Measurements from ENCODE around the gene RND2. TPM values are rescaled to one million over a fixed set of nuclear protein-coding genes. Genes with fewer than 3 reads are reported as not detected.
A peak's percentile ranks its signal among the peaks of the same experiment; 100 is the strongest.
"Not testable (repeated sequence)": the region's sequence is repeated elsewhere in the genome, so short reads cannot be mapped to it uniquely, and the experiment has no call there.

RND2 gene
- polyA plus RNA-seq, 3 donors: not detected

DNA sequence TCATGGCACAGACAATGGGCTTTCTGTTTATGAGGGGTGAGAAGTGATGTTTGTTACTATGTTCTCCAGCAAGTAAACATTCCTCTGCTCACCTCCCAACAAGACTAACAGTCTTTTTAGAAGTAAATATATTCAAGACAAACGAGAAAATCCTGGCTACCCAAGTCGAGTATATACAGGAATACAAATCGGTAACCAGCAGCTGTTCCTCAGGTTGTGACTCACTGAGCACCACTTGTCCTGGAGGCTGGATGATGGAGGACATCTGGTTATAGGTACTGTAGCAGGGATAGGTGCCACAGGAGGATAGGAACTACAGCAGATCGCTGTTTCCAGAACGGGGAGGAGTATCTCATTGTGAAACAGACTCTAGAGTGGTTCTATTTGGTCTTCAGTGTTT lies 32.2 kb upstream of the RND2 start:
- Histone ChIP-seq H3K36me3 (replicated peaks in 1 of 2; ENCODE audit: control insufficient read depth in 1 of 2, insufficient read depth in 2 of 2, low read length in 2 of 2) (peaks cover 52 to 69% of the 10 kb centered on the region in 2 donors), H3K9me3 (replicated peaks in 1 of 2; ENCODE audit: control insufficient read depth in 1 of 2, insufficient read depth in 1 of 2, low read length in 2 of 2) (no peaks in the 10 kb centered on the region), H3K4me2 (replicated peaks; ENCODE audit: extremely low read depth, low read length, poor library complexity, severe bottlenecking) (no peak overlapping the region), H3K9ac (ENCODE audit: insufficient read depth, low read length, poor library complexity, severe bottlenecking) (no peak overlapping the region), H4K20me1 (ENCODE audit: insufficient read depth, low read length) (peaks cover 7% of the 10 kb centered on the region), H2AFZ (ENCODE audit: insufficient read depth, low read depth, low read length, poor library complexity, severe bottlenecking) (no peak overlapping the region), H3K27ac (ENCODE audit: low read depth in 1 of 2, low read length in 2 of 2) (no peak overlapping the region), H3K27me3 (ENCODE audit: control insufficient read depth in 2 of 2, insufficient read depth in 2 of 2, low read length in 2 of 2) (no peaks in the 10 kb centered on the region), H3K4me3 (replicated peaks in 1 of 3; ENCODE audit: low read depth in 2 of 3, low read length in 3 of 3) (no peak overlapping the region), H3K79me2 (ENCODE audit: insufficient read depth, low read length) (no peaks in the 10 kb centered on the region), H3K4me1 (ENCODE audit: control insufficient read depth in 1 of 2, insufficient read depth in 2 of 2, low read length in 2 of 2) (peaks cover 7% of the 10 kb centered on the region in 2 donors)
- intact Hi-C loops (cut with micrococcal nuclease): loop anchor here in 1 of 2 donors (10.0 kb wide), 1 partner anchor 148 kb away; the partner anchor contains the start of gene AOC2
- DNase-seq: no peak
- TF ChIP-seq, protein P1, sequence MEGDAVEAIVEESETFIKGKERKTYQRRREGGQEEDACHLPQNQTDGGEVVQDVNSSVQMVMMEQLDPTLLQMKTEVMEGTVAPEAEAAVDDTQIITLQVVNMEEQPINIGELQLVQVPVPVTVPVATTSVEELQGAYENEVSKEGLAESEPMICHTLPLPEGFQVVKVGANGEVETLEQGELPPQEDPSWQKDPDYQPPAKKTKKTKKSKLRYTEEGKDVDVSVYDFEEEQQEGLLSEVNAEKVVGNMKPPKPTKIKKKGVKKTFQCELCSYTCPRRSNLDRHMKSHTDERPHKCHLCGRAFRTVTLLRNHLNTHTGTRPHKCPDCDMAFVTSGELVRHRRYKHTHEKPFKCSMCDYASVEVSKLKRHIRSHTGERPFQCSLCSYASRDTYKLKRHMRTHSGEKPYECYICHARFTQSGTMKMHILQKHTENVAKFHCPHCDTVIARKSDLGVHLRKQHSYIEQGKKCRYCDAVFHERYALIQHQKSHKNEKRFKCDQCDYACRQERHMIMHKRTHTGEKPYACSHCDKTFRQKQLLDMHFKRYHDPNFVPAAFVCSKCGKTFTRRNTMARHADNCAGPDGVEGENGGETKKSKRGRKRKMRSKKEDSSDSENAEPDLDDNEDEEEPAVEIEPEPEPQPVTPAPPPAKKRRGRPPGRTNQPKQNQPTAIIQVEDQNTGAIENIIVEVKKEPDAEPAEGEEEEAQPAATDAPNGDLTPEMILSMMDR (IDR thresholded peaks at IDR 0.05): no peak
- 97% methylated on average over 4 of the region's 5 CpGs for WGBS (ENCODE audit: insufficient coverage)
- H3K9me3 Mint-ChIP-seq: no peaks in the 10 kb centered on the region
- H3K4me1 Mint-ChIP-seq: peaks cover 10% of the 10 kb centered on the region
- no peak overlapping the region for H3K4me3 Mint-ChIP-seq
- H3K27me3 Mint-ChIP-seq (ENCODE audit: low read depth in 3 of 3): peaks cover 0 to 2% (median 0%) of the 10 kb centered on the region in 3 donors
- H3K27ac Mint-ChIP-seq: no peak overlapping the region
- H3K36me3 Mint-ChIP-seq: peaks cover 65 to 76% of the 10 kb centered on the region in 2 donors

GRCh38 chr17:42993913-42994312 lies 31.1 kb upstream of the RND2 start:
- not testable (repeated sequence) for H3K9ac ChIP-seq (ENCODE audit: insufficient read depth, low read length, poor library complexity, severe bottlenecking); H3K27ac ChIP-seq (ENCODE audit: low read depth in 1 of 2, low read length in 2 of 2); H2AFZ ChIP-seq (ENCODE audit: insufficient read depth, low read depth, low read length, poor library complexity, severe bottlenecking); H3K9me3 ChIP-seq (replicated peaks in 1 of 2; ENCODE audit: control insufficient read depth in 1 of 2, insufficient read depth in 1 of 2, low read length in 2 of 2); H3K4me3 Mint-ChIP-seq; H3K9me3 Mint-ChIP-seq; H3K79me2 ChIP-seq (ENCODE audit: insufficient read depth, low read length); H3K27me3 Mint-ChIP-seq (ENCODE audit: low read depth in 3 of 3); H3K4me3 ChIP-seq (replicated peaks in 1 of 3; ENCODE audit: low read depth in 2 of 3, low read length in 3 of 3); H3K4me2 ChIP-seq (replicated peaks; ENCODE audit: extremely low read depth, low read length, poor library complexity, severe bottlenecking); DNase-seq; H3K27me3 ChIP-seq (ENCODE audit: control insufficient read depth in 2 of 2, insufficient read depth in 2 of 2, low read length in 2 of 2)
- intact Hi-C loops (cut with micrococcal nuclease): loop anchor here in 1 of 2 donors (10.0 kb wide), 1 partner anchor 149 kb away; the partner anchor contains the start of gene AOC2
- Histone ChIP-seq H3K4me1 (ENCODE audit: control insufficient read depth in 1 of 2, insufficient read depth in 2 of 2, low read length in 2 of 2) (peaks cover 10 to 13% of the 10 kb centered on the region in 2 donors), H3K36me3 (replicated peaks in 1 of 2; ENCODE audit: control insufficient read depth in 1 of 2, insufficient read depth in 2 of 2, low read length in 2 of 2) (peaks cover 43 to 59% of the 10 kb centered on the region in 2 donors), H4K20me1 (ENCODE audit: insufficient read depth, low read length) (peaks cover 10% of the 10 kb centered on the region)
- H3K36me3 Mint-ChIP-seq: peaks cover 54 to 66% of the 10 kb centered on the region in 2 donors
- WGBS (ENCODE audit: insufficient coverage): no CpG with 5 or more reads among the region's 10 CpGs
- H3K27ac Mint-ChIP-seq: peak overlapping the region in 1 of 7 donors; percentile 21
- peaks cover 14% of the 10 kb centered on the region for H3K4me1 Mint-ChIP-seq

All from CD14-positive monocyte (primary cell).